GM19043 (cell line): ENCODE data around the gene RNASEL.
"Not testable (repeated sequence)": the region's sequence is repeated elsewhere in the genome, so short reads cannot be mapped to it uniquely, and the experiment has no call there.

ENCODE experiments used
- ATAC-seq: cut with Tn5 transposase; IDR thresholded peaks from one replicate; pipeline ENCODE4 v1.9.1; 2021; ENCODE audit warnings: low read depth; ENCODE audit not compliant: unreplicated experiment

Gene RNASEL

GRCh38 chr1:182565537-182565936, 23.5 kb downstream of the RNASEL start:
- no peak for ATAC-seq

GRCh38 chr1:182564406-182565004, 24.6 kb downstream of the RNASEL start:
- ATAC-seq: no peak

DNA sequence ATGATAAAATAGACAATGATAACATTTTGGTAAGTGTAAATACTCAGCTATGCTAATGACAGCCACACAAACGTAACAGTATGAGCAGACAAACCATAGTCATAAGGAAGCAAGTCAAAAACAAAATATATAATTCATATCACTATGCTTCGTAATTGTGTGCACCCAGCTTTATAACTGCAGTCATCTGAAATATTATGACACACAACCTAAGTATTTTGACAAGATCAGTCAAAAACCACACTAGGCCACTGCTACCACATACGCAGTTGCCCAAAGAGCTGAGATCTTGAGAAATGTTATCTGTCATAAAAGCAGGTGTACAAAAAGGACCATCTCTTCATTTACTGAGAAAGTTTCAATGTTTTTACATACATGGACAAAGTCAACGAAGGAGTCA, 26.0 kb downstream of the RNASEL start:
- no peak for ATAC-seq

GRCh38 chr1:182561456-182561855, 27.6 kb downstream of the RNASEL start:
- ATAC-seq: no peak

DNA sequence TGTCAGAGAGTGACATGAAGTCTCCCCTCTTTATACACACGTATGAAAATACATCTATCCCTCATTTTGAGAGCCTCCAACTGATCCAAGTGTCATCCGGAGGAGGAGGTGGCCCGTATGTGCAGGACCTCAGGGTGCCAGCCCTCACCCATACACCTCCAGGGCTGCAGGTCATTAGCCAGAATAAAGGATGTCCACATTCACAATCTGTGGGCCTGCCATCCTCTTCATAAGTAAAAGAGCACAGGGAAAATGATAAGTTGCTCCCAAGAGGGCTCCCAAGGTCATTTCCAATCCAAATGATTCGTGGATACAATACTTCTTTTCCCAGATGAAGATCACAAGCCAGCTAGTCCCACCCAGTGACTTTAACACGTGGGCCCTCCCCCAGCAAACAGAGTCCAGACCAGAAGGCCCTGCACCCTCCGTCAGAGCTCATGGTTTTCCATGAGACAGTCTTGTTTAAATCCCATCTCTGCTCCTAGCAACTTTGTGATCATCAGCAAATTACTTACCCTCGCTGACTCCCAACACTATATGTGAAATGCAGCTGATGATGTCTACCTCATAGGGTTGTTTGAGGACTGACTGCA, 28.6 kb downstream of the RNASEL start:
- ATAC-seq: no peak

- no peak for ATAC-seq
Observed at GRCh38 chr1:182556279-182556678, 32.8 kb downstream of the RNASEL start.

GRCh38 chr1:182555493-182555892, 33.6 kb downstream of the RNASEL start:
- no peak for ATAC-seq

DNA sequence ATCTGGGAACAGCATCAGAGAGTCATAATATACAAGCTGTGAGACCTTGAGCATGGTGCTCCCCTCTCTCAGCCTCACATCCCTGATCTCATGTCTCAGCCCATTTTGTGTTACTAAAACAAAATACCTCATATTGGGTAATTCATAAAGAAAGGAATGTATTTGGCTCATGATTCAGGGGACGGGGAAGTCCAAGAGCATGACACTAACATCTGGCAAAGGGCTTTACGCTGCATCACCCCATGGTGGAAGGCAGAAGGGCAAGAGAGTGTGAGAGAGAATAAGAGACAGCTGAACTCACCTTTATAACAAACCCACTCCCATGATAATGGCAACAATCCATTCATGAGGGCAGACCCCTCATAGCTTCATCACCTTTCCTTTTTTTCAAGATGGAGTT, 36.5 kb downstream of the RNASEL start:
- no peak for ATAC-seq

- ATAC-seq: no peak
Observed at GRCh38 chr1:182549811-182550210, 39.2 kb downstream of the RNASEL start.

GRCh38 chr1:182549346-182549745, 39.7 kb downstream of the RNASEL start:
- ATAC-seq: no peak

DNA sequence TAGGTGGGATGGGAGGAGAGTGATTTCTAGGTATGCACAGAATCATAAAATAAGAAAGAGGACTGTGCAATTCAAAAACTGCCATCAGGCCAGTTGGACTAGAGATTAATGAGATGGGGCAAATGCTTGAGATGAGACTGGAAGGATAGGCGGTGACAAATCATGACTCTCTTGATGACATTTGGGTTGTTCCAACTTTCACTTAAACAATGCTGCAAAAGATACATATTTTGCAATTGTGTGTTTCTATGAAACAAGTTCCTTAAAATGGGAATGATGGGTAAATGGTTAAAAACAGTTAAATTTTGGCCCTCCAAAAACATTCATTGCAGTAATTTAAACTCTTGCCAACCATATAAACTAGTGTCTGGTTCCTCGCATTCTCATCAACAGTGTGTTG, 55.2 kb downstream of the RNASEL start:
- ATAC-seq: no peak

GRCh38 chr1:182528206-182528605, 60.9 kb downstream of the RNASEL start:
- ATAC-seq: not testable (repeated sequence)

DNA sequence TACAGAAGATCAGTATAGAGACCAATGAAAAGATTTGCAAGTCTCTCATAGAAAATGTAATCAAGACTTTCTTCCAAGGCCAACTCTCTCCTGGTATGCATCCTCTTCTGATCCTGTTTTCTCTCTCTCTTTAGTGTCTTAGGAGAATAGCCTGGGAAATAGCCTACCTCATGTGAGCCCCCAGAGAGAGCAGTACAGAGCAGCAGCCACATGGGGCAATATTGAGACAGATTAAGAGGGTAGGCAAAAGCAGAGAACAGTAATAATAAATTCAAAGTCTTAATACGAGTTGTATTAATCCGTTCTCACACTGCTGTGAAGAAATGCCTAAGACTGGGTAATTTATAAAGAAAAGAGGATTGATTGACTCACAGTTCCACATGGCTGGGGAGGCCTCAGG, 61.4 kb downstream of the RNASEL start:
- ATAC-seq: no peak

GRCh38 chr1:182525342-182525741, 63.7 kb downstream of the RNASEL start:
- ATAC-seq: no peak
